TTC549 (cell line): ENCODE measurements around the gene MYL6B.
"Not testable (repeated sequence)": the region's sequence is repeated elsewhere in the genome, so short reads cannot be mapped to it uniquely, and the experiment has no call there.

ENCODE experiments used
- FAIRE-seq: peaks from 2 replicates; lab custom pipeline; 2012; peaks lifted over from hg19 to GRCh38; lab: Jason Lieb, UNC

MYL6B gene

GRCh38 chr12:56153678-56154065 lies 1.3 kb downstream of the MYL6B start:
- no peak for FAIRE-seq

- no peak for FAIRE-seq
Measured at GRCh38 chr12:56154246-56154771, 1.9 kb downstream of the MYL6B start.

DNA sequence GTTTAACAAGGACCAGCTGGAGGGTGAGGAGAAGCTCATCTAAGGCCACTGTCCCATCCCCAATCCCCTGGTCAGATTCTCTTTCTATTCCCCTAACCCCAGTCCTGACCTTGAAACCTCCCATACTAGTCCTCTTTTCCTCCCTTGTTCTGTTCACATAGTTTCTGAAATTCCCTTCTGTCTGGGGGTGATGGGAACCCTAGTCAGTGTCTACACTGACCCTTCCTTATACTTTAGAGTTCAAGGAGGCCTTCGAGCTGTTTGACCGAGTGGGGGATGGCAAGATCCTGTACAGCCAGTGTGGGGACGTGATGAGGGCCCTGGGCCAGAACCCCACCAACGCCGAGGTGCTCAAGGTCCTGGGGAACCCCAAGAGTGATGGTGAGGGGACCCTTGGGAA lies 2.4 kb downstream of the MYL6B start:
- FAIRE-seq, result no peak

- FAIRE-seq, result no peak
Measured at GRCh38 chr12:56155256-56155845, 3.0 kb downstream of the MYL6B start.

DNA sequence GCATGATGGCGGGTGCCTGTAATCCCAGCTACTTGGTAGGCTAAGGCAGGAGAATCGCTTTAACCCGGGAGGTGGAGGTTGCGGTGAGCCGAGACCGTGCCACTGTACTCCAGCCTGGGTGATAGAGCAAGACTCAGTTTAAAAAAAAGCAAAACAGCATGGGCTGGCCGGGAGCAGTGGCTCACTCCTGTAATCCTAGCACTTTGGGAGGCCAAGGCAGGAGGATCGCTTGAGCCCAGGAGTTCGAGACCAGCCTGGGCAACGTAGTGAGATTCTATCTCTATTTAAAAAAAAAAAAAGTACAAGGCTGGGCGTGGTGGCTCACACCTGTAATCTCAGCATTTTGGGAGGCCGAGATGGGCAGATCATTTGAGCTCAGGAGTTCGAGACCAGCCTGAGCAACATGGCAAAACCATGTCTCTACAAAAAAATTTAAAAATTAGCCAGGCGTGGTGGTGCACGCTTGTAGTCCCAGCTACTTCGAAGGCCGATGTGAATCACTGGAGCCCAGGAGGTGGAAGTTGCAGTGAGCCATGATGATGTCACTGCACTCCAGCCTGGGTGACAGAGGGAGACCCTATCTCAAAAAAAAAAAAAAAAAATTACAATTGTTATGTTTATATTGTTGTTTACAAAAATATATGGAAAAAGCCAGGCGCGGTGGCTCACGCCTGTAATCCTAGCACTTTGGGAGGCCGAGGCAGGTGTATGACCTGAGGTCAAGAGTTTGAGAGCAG lies 4.2 kb downstream of the MYL6B start:
- FAIRE-seq, result not testable (repeated sequence)

GRCh38 chr12:56157201-56158028 lies 5.0 kb downstream of the MYL6B start:
- FAIRE-seq, result no peak

- no peak for FAIRE-seq
Measured at GRCh38 chr12:56158029-56158925, 5.9 kb downstream of the MYL6B start, which contains the start of gene MYL6. TSS of gene MYL6 (plus strand) at chr12:56158359. CDS start at chr12:56158402, 43 bp downstream.

- FAIRE-seq, result no peak
Measured at GRCh38 chr12:56158926-56159461, 6.6 kb downstream of the MYL6B start.

DNA sequence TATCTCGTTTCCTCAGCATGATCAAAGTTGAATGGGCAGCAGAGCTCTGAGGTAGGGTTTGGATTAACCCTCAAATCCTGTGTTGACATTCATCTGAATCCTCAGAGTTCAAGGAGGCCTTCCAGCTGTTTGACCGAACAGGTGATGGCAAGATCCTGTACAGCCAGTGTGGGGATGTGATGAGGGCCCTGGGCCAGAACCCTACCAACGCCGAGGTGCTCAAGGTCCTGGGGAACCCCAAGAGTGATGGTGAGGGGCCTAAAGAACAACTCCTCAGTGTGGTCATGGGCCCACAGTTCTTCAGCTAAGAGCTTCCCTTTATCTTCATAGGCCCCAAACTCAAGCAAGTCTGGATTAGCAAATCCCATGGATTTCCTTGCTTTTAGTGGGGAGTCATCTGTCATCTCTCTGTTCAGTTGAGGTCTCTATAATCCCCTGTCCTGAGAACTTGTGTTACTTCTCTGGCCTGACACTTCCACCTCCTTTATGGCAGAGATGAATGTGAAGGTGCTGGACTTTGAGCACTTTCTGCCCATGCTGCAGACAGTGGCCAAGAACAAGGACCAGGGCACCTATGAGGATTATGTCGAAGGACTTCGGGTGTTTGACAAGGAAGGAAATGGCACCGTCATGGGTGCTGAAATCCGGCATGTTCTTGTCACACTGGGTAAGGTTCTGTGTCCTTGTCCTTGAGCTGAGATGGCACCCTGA lies 7.2 kb downstream of the MYL6B start:
- FAIRE-seq, result no peak

GRCh38 chr12:56160193-56160763 lies 7.9 kb downstream of the MYL6B start:
- no peak for FAIRE-seq

DNA sequence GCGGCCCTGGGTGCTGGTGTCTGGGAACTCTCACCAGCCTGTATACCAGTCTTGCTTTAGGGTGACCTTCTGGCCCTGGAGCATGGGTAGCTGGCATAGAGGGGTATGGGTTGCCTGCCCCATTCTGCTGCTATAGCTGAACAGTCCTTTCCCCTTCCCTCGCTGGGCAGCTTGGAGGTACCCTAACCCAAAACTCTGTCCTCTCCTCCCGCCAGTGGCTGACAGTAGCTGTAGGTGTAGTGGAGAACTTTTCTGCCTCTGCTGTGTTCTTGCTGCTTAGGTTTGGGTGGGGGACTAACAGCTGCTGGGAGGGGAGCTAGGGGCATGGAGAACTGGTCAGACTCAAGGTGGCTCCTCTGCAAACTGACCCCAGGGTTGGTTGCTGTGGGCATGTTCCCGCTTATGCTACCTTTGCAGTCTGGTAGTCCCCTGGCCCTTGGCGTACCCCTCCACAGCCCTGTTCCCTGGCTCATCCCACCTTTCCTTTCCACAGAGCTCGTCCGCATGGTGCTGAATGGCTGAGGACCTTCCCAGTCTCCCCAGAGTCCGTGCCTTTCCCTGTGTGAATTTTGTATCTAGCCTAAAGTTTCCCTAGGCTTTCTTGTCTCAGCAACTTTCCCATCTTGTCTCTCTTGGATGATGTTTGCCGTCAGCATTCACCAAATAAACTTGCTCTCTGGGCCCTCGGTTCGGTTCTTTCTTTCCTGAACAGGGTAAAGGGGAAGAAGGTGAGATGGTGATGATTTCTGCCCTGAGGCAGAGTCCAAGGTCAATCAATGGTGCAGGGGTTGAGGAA lies 8.7 kb downstream of the MYL6B start:
- FAIRE-seq, result no peak

DNA sequence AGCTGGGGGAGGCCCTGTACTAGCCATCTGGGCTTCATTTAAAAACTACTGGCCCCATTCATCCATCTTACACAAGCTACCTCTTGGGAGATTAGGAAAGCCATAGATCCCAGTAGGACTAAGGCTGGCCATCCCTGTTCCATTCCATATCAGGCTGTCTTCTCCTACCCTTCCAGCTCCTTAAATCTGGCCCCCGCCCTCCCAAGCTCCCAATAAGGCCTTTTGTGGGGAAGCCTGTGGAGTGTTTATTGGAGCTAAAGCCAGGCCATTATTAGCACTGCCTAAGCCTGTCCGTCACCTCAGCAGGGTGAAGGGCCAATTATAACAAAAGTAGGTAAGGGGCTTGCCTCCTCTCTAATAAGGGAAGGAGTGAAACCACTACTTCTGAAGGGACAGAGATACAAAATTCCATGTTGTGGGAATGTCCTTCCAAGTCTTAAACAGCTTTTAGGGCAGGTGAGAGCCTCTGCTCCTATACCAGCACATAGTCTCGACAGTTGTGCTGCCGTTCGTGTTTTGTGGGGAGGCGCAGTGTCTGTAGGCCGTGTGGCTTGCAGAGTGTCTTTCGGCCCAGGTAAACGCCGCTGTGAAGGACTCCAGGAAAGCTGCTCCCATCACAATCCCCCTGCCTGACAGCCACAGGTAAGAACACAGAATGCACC lies 9.4 kb downstream of the MYL6B start:
- FAIRE-seq, result no peak

- no peak for FAIRE-seq
Measured at GRCh38 chr12:56162468-56163290, 10.3 kb downstream of the MYL6B start.

DNA sequence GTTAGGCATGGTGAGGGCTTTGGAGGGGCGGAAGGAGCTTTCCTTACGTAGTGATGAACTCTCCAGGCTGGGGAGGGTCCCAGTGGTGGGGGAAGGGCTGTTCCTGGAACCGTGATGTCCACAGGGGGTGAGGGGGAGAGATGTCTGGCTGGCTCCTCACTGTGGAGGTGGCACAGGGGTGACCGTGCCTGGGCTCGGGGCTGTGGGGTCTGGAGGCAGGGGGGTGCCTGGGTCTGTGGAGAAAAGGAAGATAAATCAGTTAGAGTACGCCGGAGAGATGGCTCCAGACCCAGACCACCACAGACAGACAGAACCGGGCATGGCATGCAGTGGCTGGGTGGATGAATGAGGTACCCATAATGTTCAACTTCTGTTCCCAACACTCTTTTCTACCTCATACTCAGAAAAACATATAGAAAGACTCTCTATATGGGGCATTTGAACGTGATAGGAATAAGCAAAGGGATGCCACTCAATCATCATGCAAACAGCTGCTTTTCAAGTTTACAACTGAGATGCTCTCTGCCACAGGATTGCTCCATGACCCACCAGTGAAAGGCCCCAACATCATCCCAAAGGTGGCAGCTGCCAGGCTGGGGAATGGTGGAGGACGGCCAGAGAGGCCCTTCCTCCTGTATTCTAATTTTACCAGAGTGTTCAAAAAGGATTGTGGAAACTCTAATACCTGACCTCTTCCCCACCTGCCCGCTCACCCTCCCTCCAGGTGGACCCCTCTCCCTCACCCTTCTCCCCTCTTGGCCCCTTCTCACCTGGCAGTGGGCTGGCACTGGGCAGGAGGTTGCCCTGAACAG lies 11.4 kb downstream of the MYL6B start:
- FAIRE-seq, result no peak

GRCh38 chr12:56164345-56164729 lies 11.9 kb downstream of the MYL6B start:
- FAIRE-seq, result no peak

DNA sequence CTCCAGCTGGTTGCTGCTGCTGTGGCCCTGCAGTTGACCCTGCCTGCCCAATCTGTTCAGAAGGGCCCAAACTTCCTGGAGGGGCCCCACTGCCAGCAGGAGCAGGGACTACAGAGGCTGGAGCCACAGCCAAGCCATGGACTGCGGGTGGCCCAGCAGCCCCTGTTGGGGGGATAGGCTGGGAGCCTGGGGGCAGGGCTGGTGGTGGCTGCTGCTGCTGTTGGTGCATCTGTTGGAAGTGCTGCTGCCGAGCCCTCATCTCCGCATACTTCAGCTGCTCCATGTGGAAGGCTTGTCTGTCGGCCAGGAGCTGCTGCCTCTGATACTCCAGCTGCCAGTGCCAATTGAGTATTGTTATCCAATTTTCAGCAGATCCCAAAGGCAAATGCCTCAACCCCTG lies 13.0 kb downstream of the MYL6B start:
- FAIRE-seq, result no peak

- FAIRE-seq, result no peak
Measured at GRCh38 chr12:56169229-56169759, 16.9 kb downstream of the MYL6B start.
